HepG2 (cell line): Measurements from ENCODE around the gene ZNF860. TPM values are rescaled to one million over a fixed set of nuclear protein-coding genes. Genes with fewer than 3 reads are reported as not detected.

Experiments
- EP300 ChIP-seq, 3 experiments: sonication (generic) in 1 of 3; formaldehyde crosslinking in 1 of 3; IDR thresholded peaks; 2 replicates each; pipeline versions ENCODE4 v1.5.1 to v1.6.1; 2011 to 2020; ENCODE audit warnings: low read depth in 2 of 3, low read length in 2 of 3, borderline replicate concordance in 1 of 3, improper control_type of control experiment in 1 of 3, mild to moderate bottlenecking in 1 of 3, missing genetic modification reagents in 1 of 3, moderate library complexity in 1 of 3
- FIP1L1 ChIP-seq: fragments of 200-400 bp; formaldehyde crosslinking; IDR thresholded peaks from 2 replicates; pipeline ENCODE4 v1.6.1; 2018; ENCODE audit warnings: low read depth, mild to moderate bottlenecking, low read length, moderate library complexity, borderline replicate concordance; ENCODE audit not compliant: insufficient read depth
- HOXA9 ChIP-seq: sonication (generic); formaldehyde crosslinking; IDR thresholded peaks from 2 replicates; pipeline ENCODE4 v1.8.1; 2022; ENCODE audit warnings: missing genetic modification reagents, mild to moderate bottlenecking, moderate library complexity, borderline replicate concordance
- LCORL ChIP-seq, 2 experiments: fragments of 450-650 bp in 1 of 2; sonication (generic) in 1 of 2; formaldehyde crosslinking in 1 of 2; IDR thresholded peaks; 2 replicates each; pipeline versions ENCODE4 v1.5.0 to v1.6.1; 2017 to 2020; ENCODE audit warnings: antibody characterized with exemption in 1 of 2, missing genetic modification reagents in 1 of 2
- MIER3 ChIP-seq: IDR thresholded peaks from 2 replicates; pipeline ENCODE4 v1.6.1; 2016; ENCODE audit warnings: missing compliant biosample characterization, borderline replicate concordance
- NAIF1 ChIP-seq: sonication (generic); formaldehyde crosslinking; IDR thresholded peaks from 2 replicates; pipeline ENCODE4 v1.5.0; 2020; ENCODE audit warnings: mild to moderate bottlenecking, missing genetic modification reagents, borderline replicate concordance
- NCOA1 ChIP-seq: sonication (generic); formaldehyde crosslinking; IDR thresholded peaks from 2 replicates; pipeline ENCODE4 v1.9.0; 2021; ENCODE audit warnings: missing genetic modification reagents
- NRL ChIP-seq: sonication (generic); formaldehyde crosslinking; IDR thresholded peaks from 2 replicates; pipeline ENCODE4 v1.5.0; 2020; ENCODE audit warnings: missing genetic modification reagents, mild to moderate bottlenecking, moderate library complexity, borderline replicate concordance
- SALL1 ChIP-seq: sonication (generic); formaldehyde crosslinking; IDR thresholded peaks from 2 replicates; pipeline ENCODE4 v1.8.0; 2022; ENCODE audit warnings: mild to moderate bottlenecking, missing genetic modification reagents
- STAG1 ChIP-seq: sonication (generic); formaldehyde crosslinking; IDR thresholded peaks from 2 replicates; pipeline ENCODE4 v1.4.0; 2020; ENCODE audit warnings: missing genetic modification reagents
- THYN1 ChIP-seq: sonication (generic); formaldehyde crosslinking; IDR thresholded peaks from 2 replicates; pipeline ENCODE4 v1.8.1; 2023; ENCODE audit warnings: low read depth, mild to moderate bottlenecking, moderate library complexity, missing genetic modification reagents, borderline replicate concordance
- ZBTB42 ChIP-seq: sonication (generic); formaldehyde crosslinking; IDR thresholded peaks from 2 replicates; pipeline ENCODE4 v1.5.0; 2020; ENCODE audit warnings: mild to moderate bottlenecking, missing genetic modification reagents
- ZFP62 ChIP-seq: sonication (generic); formaldehyde crosslinking; IDR thresholded peaks from 2 replicates; pipeline ENCODE4 v1.4.0; 2020; ENCODE audit warnings: missing genetic modification reagents
- ZNF180 ChIP-seq: sonication (generic); formaldehyde crosslinking; IDR thresholded peaks from 2 replicates; pipeline ENCODE4 v1.4.0; 2020; ENCODE audit warnings: low read depth, missing genetic modification reagents, borderline replicate concordance
- ZNF234 ChIP-seq: sonication (generic); formaldehyde crosslinking; conservative IDR thresholded peaks from 2 replicates; pipeline ENCODE4 v1.5.1; 2020; ENCODE audit warnings: mild to moderate bottlenecking, missing genetic modification reagents
- ZNF451 ChIP-seq: sonication (generic); formaldehyde crosslinking; IDR thresholded peaks from 2 replicates; pipeline ENCODE4 v1.5.0; 2020; ENCODE audit warnings: mild to moderate bottlenecking, missing genetic modification reagents
- ZNF577 ChIP-seq: sonication (generic); formaldehyde crosslinking; IDR thresholded peaks from 2 replicates; pipeline ENCODE4 v1.4.0; 2020; ENCODE audit warnings: mild to moderate bottlenecking, low read depth, missing genetic modification reagents, borderline replicate concordance
- ZNF747 ChIP-seq: sonication (generic); formaldehyde crosslinking; IDR thresholded peaks from 2 replicates; pipeline ENCODE4 v1.8.1; 2023; ENCODE audit warnings: missing genetic modification reagents, mild to moderate bottlenecking, borderline replicate concordance
- ZNF841 ChIP-seq: sonication (generic); formaldehyde crosslinking; IDR thresholded peaks from 2 replicates; pipeline ENCODE4 v1.8.1; 2023; ENCODE audit warnings: missing genetic modification reagents, borderline replicate concordance
- ZSCAN22 ChIP-seq: sonication (generic); formaldehyde crosslinking; IDR thresholded peaks from 2 replicates; pipeline ENCODE4 v1.4.0; 2020; ENCODE audit warnings: mild to moderate bottlenecking, missing genetic modification reagents
- polyA plus RNA-seq, 8 experiments: library from polyadenylated mRNA; depleted of rRNA in 3 of 8; stranded (reverse) in 7 of 8; unstranded in 1 of 8; fragments of >200 nt; fragmentation: Illumina TruSeq in 4 of 8; extraction: Trizol in 4 of 8; gene quantifications; 2 replicates each; pipeline versions ENCODE4 v1.2.1 to v1.2.3, GENCODE V29; 2011 to 2016; ENCODE audit warnings: low read depth in 4 of 8, missing spikeins in 1 of 8, mixed read lengths in 1 of 8; ENCODE audit not compliant: insufficient read depth in 1 of 8
- total RNA-seq, 5 experiments: library from RNA; depleted of rRNA; stranded (reverse); fragments of >200 nt; fragmentation: Illumina TruSeq; extraction: Trizol; gene quantifications; 2 replicates each; pipeline ENCODE4 v1.2.3, GENCODE V29; 2016; ENCODE audit warnings: low read depth in 1 of 5
- TF ChIP-seq, protein P1 (sequence below), 2 experiments: sonication (generic) in 1 of 2; formaldehyde crosslinking in 1 of 2; IDR thresholded peaks; 2 replicates each; pipeline versions ENCODE4 v1.5.1 to v1.6.1; 2011 to 2020; ENCODE audit warnings: borderline replicate concordance in 1 of 2, low read depth in 1 of 2, low read length in 1 of 2, mild to moderate bottlenecking in 1 of 2, missing genetic modification reagents in 1 of 2, moderate library complexity in 1 of 2
- TF ChIP-seq, protein P2 (sequence below): sonication (generic); formaldehyde crosslinking; IDR thresholded peaks from 2 replicates; pipeline ENCODE4 v1.4.0; 2020; ENCODE audit warnings: missing genetic modification reagents

The ZNF860 gene
- total and polyA plus RNA-seq, 2 of the 13 experiments (the other 11 are each of a cell fraction or from before 2014, with no cell fraction given), result 0.55 to 0.73 TPM

DNA sequence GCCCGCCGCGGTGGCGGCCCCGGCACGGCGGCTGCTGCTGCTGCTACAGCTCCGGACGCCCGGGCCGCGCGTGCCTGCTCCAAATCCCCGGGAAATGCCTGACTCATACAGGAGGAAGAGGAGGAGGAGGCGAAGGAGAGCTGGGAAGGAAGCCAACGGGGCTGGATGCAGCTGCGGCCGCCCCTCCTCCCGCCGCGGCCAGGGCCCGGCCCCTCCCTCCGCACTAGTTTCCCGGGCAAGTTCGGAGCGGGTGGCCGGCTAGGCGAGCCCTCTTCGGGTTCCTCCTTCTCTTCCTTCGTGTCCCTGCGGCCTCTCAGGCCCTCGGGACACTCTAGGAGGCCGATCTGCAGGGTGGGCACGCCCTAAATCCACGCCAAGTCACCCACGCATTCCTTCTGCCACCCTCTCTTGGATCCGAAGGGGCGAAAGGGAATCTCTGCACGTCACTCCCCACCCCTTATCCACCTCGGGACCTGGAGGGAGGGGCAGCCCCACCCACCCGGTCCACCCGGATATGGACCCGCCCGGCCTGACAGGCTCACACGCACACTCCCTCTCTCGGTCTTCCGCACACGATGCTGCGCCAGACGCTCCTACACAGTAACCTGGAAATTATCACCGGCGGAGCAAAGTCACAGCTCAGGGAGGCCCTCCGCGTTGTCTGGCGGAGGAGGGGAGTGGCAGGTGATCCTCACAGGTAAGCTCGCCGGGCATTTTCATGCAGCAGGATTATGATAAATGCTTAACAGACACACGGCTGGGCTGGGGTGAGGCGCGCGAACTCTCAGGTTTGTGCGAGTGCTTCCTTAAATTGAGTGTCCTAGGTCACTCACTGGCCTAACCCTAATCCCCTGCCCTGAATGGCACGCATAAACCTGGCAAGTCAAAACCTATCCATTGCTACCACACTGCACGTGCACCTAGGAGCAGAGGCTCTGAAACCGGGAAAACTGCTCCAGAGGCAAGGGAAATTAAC is at the start of gene ZNF860, which contains the start of gene OSBPL10 (continued):
- TF ChIP-seq, protein P1, sequence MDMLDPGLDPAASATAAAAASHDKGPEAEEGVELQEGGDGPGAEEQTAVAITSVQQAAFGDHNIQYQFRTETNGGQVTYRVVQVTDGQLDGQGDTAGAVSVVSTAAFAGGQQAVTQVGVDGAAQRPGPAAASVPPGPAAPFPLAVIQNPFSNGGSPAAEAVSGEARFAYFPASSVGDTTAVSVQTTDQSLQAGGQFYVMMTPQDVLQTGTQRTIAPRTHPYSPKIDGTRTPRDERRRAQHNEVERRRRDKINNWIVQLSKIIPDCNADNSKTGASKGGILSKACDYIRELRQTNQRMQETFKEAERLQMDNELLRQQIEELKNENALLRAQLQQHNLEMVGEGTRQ (IDR thresholded peaks at IDR 0.05; ENCODE audit: low read depth, low read length), result no peak
- TF ChIP-seq, protein P1 (CRISPR knock-in tag; IDR thresholded peaks at IDR 0.05; ENCODE audit: borderline replicate concordance), result no peak
- TF ChIP-seq LCORL (IDR thresholded peaks at IDR 0.05) (no peak), LCORL (CRISPR knock-in tag; IDR thresholded peaks at IDR 0.05) (peak; percentile 77), ZNF234 (CRISPR knock-in tag) (no peak), SALL1 (CRISPR knock-in tag) (peak; percentile 36; the same call in 1 of the 2 replicates), STAG1 (CRISPR knock-in tag) (no peak), MIER3 (no peak), ZFP62 (CRISPR knock-in tag) (no peak), FIP1L1 (no peak), NCOA1 (CRISPR knock-in tag) (no peak), ZNF180 (CRISPR knock-in tag) (no peak), THYN1 (CRISPR knock-in tag) (no peak), ZNF747 (CRISPR knock-in tag) (no peak), EP300 (IDR thresholded peaks at IDR 0.05; ENCODE audit: low read depth in 2 of 2, low read length in 2 of 2) (no peak), EP300 (CRISPR knock-in tag; IDR thresholded peaks at IDR 0.05; ENCODE audit: borderline replicate concordance) (no peak), ZBTB42 (CRISPR knock-in tag) (no peak), ZSCAN22 (no peak), NAIF1 (no peak), ZNF451 (CRISPR knock-in tag) (no peak), ZNF841 (CRISPR knock-in tag) (no peak), HOXA9 (CRISPR knock-in tag) (no peak), ZNF577 (CRISPR knock-in tag) (no peak), NRL (CRISPR knock-in tag) (no peak)
- TF ChIP-seq, protein P2, sequence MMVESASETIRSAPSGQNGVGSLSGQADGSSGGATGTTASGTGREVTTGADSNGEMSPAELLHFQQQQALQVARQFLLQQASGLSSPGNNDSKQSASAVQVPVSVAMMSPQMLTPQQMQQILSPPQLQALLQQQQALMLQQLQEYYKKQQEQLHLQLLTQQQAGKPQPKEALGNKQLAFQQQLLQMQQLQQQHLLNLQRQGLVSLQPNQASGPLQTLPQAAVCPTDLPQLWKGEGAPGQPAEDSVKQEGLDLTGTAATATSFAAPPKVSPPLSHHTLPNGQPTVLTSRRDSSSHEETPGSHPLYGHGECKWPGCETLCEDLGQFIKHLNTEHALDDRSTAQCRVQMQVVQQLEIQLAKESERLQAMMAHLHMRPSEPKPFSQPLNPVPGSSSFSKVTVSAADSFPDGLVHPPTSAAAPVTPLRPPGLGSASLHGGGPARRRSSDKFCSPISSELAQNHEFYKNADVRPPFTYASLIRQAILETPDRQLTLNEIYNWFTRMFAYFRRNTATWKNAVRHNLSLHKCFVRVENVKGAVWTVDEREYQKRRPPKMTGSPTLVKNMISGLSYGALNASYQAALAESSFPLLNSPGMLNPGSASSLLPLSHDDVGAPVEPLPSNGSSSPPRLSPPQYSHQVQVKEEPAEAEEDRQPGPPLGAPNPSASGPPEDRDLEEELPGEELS (CRISPR knock-in tag), result no peak; the same call in none of the 2 replicates
